Parathyroid adenoma (tissue), 2 donors: ENCODE measurements around the gene RBMS3.

ENCODE experiments used
- H2AFZ ChIP-seq: fragments of 300-600 bp; sonication (generic); one replicate; pipeline ENCODE4 v1.7.0; 2017; ENCODE audit warnings: antibody characterized with exemption, mild to moderate bottlenecking
- H3K27ac ChIP-seq: fragments of 300-600 bp; sonication (generic); one replicate; pipeline ENCODE4 v1.7.0; 2017
- H3K27me3 ChIP-seq: fragments of 300-600 bp; sonication (generic); one replicate; pipeline ENCODE4 v1.7.0; 2017; ENCODE audit warnings: low read length; ENCODE audit not compliant: control insufficient read depth, insufficient read depth
- H3K36me3 ChIP-seq: fragments of 300-600 bp; sonication (generic); one replicate; pipeline ENCODE4 v1.7.0; 2017; ENCODE audit warnings: low read length; ENCODE audit not compliant: control insufficient read depth, insufficient read depth
- H3K4me1 ChIP-seq: fragments of 300-600 bp; sonication (generic); one replicate; pipeline ENCODE4 v1.7.0; 2017; ENCODE audit warnings: control low read depth
- H3K4me2 ChIP-seq: fragments of 300-600 bp; sonication (generic); one replicate; pipeline ENCODE4 v1.7.0; 2017; ENCODE audit warnings: low read length
- H3K4me3 ChIP-seq: fragments of 300-600 bp; sonication (generic); one replicate; pipeline ENCODE4 v1.7.0; 2017; ENCODE audit warnings: low read depth, low read length
- H3K79me2 ChIP-seq: fragments of 300-600 bp; sonication (generic); one replicate; pipeline ENCODE4 v1.7.0; 2017; ENCODE audit warnings: control low read depth
- H3K9ac ChIP-seq: fragments of 300-600 bp; sonication (generic); one replicate; pipeline ENCODE4 v1.7.0; 2017; ENCODE audit warnings: mild to moderate bottlenecking
- H3K9me3 ChIP-seq: fragments of 300-600 bp; sonication (generic); one replicate; pipeline ENCODE4 v1.7.0; 2017; ENCODE audit warnings: low read length; ENCODE audit not compliant: control insufficient read depth
- CTCF ChIP-seq: fragments of 300-600 bp; sonication (generic); IDR thresholded peaks from one replicate; pipeline ENCODE4 v1.7.0; 2017; ENCODE audit warnings: antibody characterized with exemption, mild to moderate bottlenecking
- donor health status: primary hyperparathyroidism.

The RBMS3 gene

GRCh38 chr3:29644956-29645636 is 364.2 kb downstream of the RBMS3 start:
- no peaks in the 10 kb centered on the region for H3K79me2 ChIP-seq
- no peak for TF ChIP-seq CTCF

GRCh38 chr3:29646043-29646442 is 365.2 kb downstream of the RBMS3 start:
- Histone ChIP-seq H3K4me1 (no peaks in the 10 kb centered on the region), H3K27ac (no peak overlapping the region), H3K79me2 (no peaks in the 10 kb centered on the region), H3K4me3 (no peak overlapping the region), H3K4me2 (no peak overlapping the region), H3K27me3 (no peaks in the 10 kb centered on the region), H3K9ac (no peak overlapping the region), H3K9me3 (no peaks in the 10 kb centered on the region), H3K36me3 (peaks cover 3% of the 10 kb centered on the region), H2AFZ (no peak overlapping the region)
- TF ChIP-seq CTCF: no peak

More at GRCh38 chr3:29644956-29645636, 364.2 kb downstream of the RBMS3 start:
- H3K27ac ChIP-seq: no peak overlapping the region
- no peaks in the 10 kb centered on the region for H3K9me3 ChIP-seq
- no peak overlapping the region for H3K9ac ChIP-seq
- no peak overlapping the region for H3K4me3 ChIP-seq
- H3K4me1 ChIP-seq: no peaks in the 10 kb centered on the region
- no peaks in the 10 kb centered on the region for H3K27me3 ChIP-seq
- H3K36me3 ChIP-seq: peaks cover 3% of the 10 kb centered on the region
- H3K4me2 ChIP-seq: no peak overlapping the region
- no peak overlapping the region for H2AFZ ChIP-seq

GRCh38 chr3:29649815-29650547 is 369.1 kb downstream of the RBMS3 start:
- Histone ChIP-seq H3K4me3 (no peak overlapping the region), H3K27ac (no peak overlapping the region), H3K4me1 (no peaks in the 10 kb centered on the region), H3K9ac (no peak overlapping the region), H3K36me3 (no peaks in the 10 kb centered on the region), H3K9me3 (no peaks in the 10 kb centered on the region), H3K79me2 (no peaks in the 10 kb centered on the region), H2AFZ (no peak overlapping the region), H3K27me3 (no peaks in the 10 kb centered on the region), H3K4me2 (no peak overlapping the region)
- TF ChIP-seq CTCF: no peak

- Histone ChIP-seq H3K4me1 (no peaks in the 10 kb centered on the region), H3K27ac (no peak overlapping the region), H3K27me3 (no peaks in the 10 kb centered on the region), H3K9ac (no peak overlapping the region), H3K36me3 (no peaks in the 10 kb centered on the region), H3K9me3 (no peaks in the 10 kb centered on the region), H2AFZ (no peak overlapping the region), H3K4me2 (no peak overlapping the region), H3K79me2 (no peaks in the 10 kb centered on the region), H3K4me3 (no peak overlapping the region)
- TF ChIP-seq CTCF: no peak
Observed at GRCh38 chr3:29653680-29654079, 372.8 kb downstream of the RBMS3 start.
